ENCODE results near the gene GNG14. TPM values are rescaled to one million over a fixed set of nuclear protein-coding genes. Genes with fewer than 3 reads are reported as not detected.

GNG14 gene
- polyA plus RNA-seq, 3 donors: not detected

DNA sequence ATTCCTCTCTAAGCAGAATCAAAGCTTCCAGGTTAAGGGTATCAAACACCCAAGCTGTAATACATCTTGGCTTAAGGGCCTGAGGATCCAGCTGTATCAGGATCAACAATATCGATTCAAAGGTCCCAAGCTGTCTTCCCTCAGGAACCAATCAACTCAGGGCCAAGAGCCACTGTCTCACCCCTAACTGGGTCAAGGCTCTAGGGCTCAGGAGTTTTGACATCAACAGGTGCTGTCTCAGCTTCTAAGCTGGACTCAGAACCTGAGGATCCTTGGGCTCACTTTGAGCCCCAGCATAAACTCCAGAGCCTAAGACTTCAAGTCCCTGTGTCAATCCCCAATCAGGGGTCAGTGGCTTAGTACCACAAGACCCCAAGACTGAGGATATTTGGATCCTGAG, 7.7 kb downstream of the GNG14 start:
- H3K27ac ChIP-seq (ENCODE audit: low read depth in 1 of 2, low read length in 2 of 2): no peak overlapping the region
- H3K36me3 ChIP-seq (replicated peaks in 1 of 2; ENCODE audit: control insufficient read depth in 1 of 2, insufficient read depth in 2 of 2, low read length in 2 of 2): peaks cover 0 to 9% of the 10 kb centered on the region in 2 donors
- H3K27ac Mint-ChIP-seq: peak overlapping the region in 2 of 7 donors; percentile 46 to 68
- H4K20me1 ChIP-seq (ENCODE audit: insufficient read depth, low read length): no peaks in the 10 kb centered on the region
- H3K36me3 Mint-ChIP-seq: peaks cover 7 to 13% of the 10 kb centered on the region in 2 donors
- H3K4me2 ChIP-seq (replicated peaks; ENCODE audit: extremely low read depth, low read length, poor library complexity, severe bottlenecking): peak overlapping the region; percentile 99
- peak overlapping the region; percentile 82 to 83 for H3K4me3 Mint-ChIP-seq
- no peak for TF ChIP-seq CTCF (IDR thresholded peaks at IDR 0.05)
- H3K9me3 Mint-ChIP-seq: no peaks in the 10 kb centered on the region
- H3K79me2 ChIP-seq (ENCODE audit: insufficient read depth, low read length): no peaks in the 10 kb centered on the region
- H3K9ac ChIP-seq (ENCODE audit: insufficient read depth, low read length, poor library complexity, severe bottlenecking): no peak overlapping the region
- H3K4me1 Mint-ChIP-seq: peaks cover 17% of the 10 kb centered on the region
- peaks cover 0 to 1% (median 0%) of the 10 kb centered on the region in 3 donors for H3K27me3 Mint-ChIP-seq (ENCODE audit: low read depth in 3 of 3)
- H3K4me3 ChIP-seq (replicated peaks in 1 of 3; ENCODE audit: low read depth in 2 of 3, low read length in 3 of 3): peak overlapping the region in 1 of 3 experiments; percentile 95
- no peak for DNase-seq
- intact Hi-C loops (cut with micrococcal nuclease): no loop called here
- WGBS (ENCODE audit: insufficient coverage): 100% methylated on average over 1 of the region's 1 CpG
- H3K4me1 ChIP-seq (ENCODE audit: control insufficient read depth in 1 of 2, insufficient read depth in 2 of 2, low read length in 2 of 2): peaks cover 29 to 32% of the 10 kb centered on the region in 2 donors
- H2AFZ ChIP-seq (ENCODE audit: insufficient read depth, low read depth, low read length, poor library complexity, severe bottlenecking): peak overlapping the region; percentile 97
- H3K27me3 ChIP-seq (ENCODE audit: control insufficient read depth in 2 of 2, insufficient read depth in 2 of 2, low read length in 2 of 2): no peaks in the 10 kb centered on the region
- H3K9me3 ChIP-seq (replicated peaks in 1 of 2; ENCODE audit: control insufficient read depth in 1 of 2, insufficient read depth in 1 of 2, low read length in 2 of 2): no peaks in the 10 kb centered on the region

GRCh38 chr19:12695997-12696365, 8.2 kb downstream of the GNG14 start:
- peak overlapping the region; percentile 97 for H2AFZ ChIP-seq (ENCODE audit: insufficient read depth, low read depth, low read length, poor library complexity, severe bottlenecking)
- 3% methylated on average over 33 of the region's 36 CpGs for WGBS (ENCODE audit: insufficient coverage)

More at GRCh38 chr19:12695997-12696365, 8.2 kb downstream of the GNG14 start:
- H3K27me3 ChIP-seq (ENCODE audit: control insufficient read depth in 2 of 2, insufficient read depth in 2 of 2, low read length in 2 of 2): no peaks in the 10 kb centered on the region
- Mint-ChIP-seq H3K4me1 (peaks cover 17% of the 10 kb centered on the region), H3K27me3 (ENCODE audit: low read depth in 3 of 3) (peaks cover 0 to 1% (median 0%) of the 10 kb centered on the region in 3 donors), H3K9me3 (no peaks in the 10 kb centered on the region), H3K36me3 (peaks cover 11 to 18% of the 10 kb centered on the region in 2 donors), H3K27ac (peak overlapping the region in 5 of 7 donors; percentile 92 to 98 (median 97)), H3K4me3 (peak overlapping the region; percentile 82 to 93)
- H3K4me2 ChIP-seq (replicated peaks; ENCODE audit: extremely low read depth, low read length, poor library complexity, severe bottlenecking): peak overlapping the region; percentile 99
- H3K79me2 ChIP-seq (ENCODE audit: insufficient read depth, low read length): no peaks in the 10 kb centered on the region
- peak overlapping the region; percentile 68 for H3K9ac ChIP-seq (ENCODE audit: insufficient read depth, low read length, poor library complexity, severe bottlenecking)
- no peak for DNase-seq
- H3K27ac ChIP-seq (ENCODE audit: low read depth in 1 of 2, low read length in 2 of 2): peak overlapping the region; percentile 90 to 95
- H4K20me1 ChIP-seq (ENCODE audit: insufficient read depth, low read length): no peaks in the 10 kb centered on the region
- intact Hi-C loops (cut with micrococcal nuclease): loop anchor here in 1 of 2 donors (1.0 kb wide), 1 partner anchor 27 kb away; a partner anchor contains a TSS
- H3K4me1 ChIP-seq (ENCODE audit: control insufficient read depth in 1 of 2, insufficient read depth in 2 of 2, low read length in 2 of 2): peaks cover 29 to 32% of the 10 kb centered on the region in 2 donors
- peaks cover 4 to 13% of the 10 kb centered on the region in 2 donors for H3K36me3 ChIP-seq (replicated peaks in 1 of 2; ENCODE audit: control insufficient read depth in 1 of 2, insufficient read depth in 2 of 2, low read length in 2 of 2)
- H3K9me3 ChIP-seq (replicated peaks in 1 of 2; ENCODE audit: control insufficient read depth in 1 of 2, insufficient read depth in 1 of 2, low read length in 2 of 2): no peaks in the 10 kb centered on the region
- peak overlapping the region; percentile 63 to 95 (median 84) for H3K4me3 ChIP-seq (replicated peaks in 1 of 3; ENCODE audit: low read depth in 2 of 3, low read length in 3 of 3)
- TF ChIP-seq CTCF (IDR thresholded peaks at IDR 0.05): no peak
